Osteoblast (primary cell): Measurements from ENCODE around the gene CD79A. TPM values are rescaled to one million over a fixed set of nuclear protein-coding genes. Genes with fewer than 3 reads are reported as not detected.

ENCODE experiments used
- DNase-seq: peaks from one replicate; pipeline ENCODE4 v3.0.0; 2011; ENCODE audit warnings: low spot score, mixed read lengths; ENCODE audit not compliant: insufficient read length; ENCODE audit errors: missing footprints
- H2AFZ ChIP-seq: 2 replicates; pipeline ENCODE4 v1.6.0; 2011; ENCODE audit warnings: mild to moderate bottlenecking, low read length
- H3K27ac ChIP-seq: 2 replicates; pipeline ENCODE4 v1.5.1; 2011; ENCODE audit warnings: mild to moderate bottlenecking, low read depth, low read length, moderate library complexity
- H3K27me3 ChIP-seq: 2 replicates; pipeline ENCODE4 v1.6.0; 2012; ENCODE audit warnings: mild to moderate bottlenecking, control low read depth, inconsistent platforms, low read length, moderate library complexity; ENCODE audit not compliant: insufficient read depth
- H3K36me3 ChIP-seq: 2 replicates; pipeline ENCODE4 v1.5.1; 2011; ENCODE audit warnings: mild to moderate bottlenecking, low read length, control low read depth, moderate library complexity; ENCODE audit not compliant: insufficient read depth
- H3K4me1 ChIP-seq: 2 replicates; pipeline ENCODE4 v1.5.1; 2011; ENCODE audit warnings: mild to moderate bottlenecking, low read length, control low read depth, moderate library complexity; ENCODE audit not compliant: insufficient read depth
- H3K4me2 ChIP-seq: 2 replicates; pipeline ENCODE4 v1.6.0; 2011; ENCODE audit warnings: mild to moderate bottlenecking, low read length; ENCODE audit not compliant: insufficient read depth
- H3K4me3 ChIP-seq: fragments of 200-600 bp; sonication (generic); 3 replicates; pipeline ENCODE4 v1.5.1; 2012; ENCODE audit warnings: mild to moderate bottlenecking, low read length, inconsistent platforms; ENCODE audit not compliant: insufficient read depth
- H3K79me2 ChIP-seq: 2 replicates; pipeline ENCODE4 v1.6.0; 2012; ENCODE audit warnings: mild to moderate bottlenecking, low read length, control low read depth, inconsistent platforms; ENCODE audit not compliant: insufficient read depth
- H3K9me3 ChIP-seq: 2 replicates; pipeline ENCODE4 v1.5.1; 2011; ENCODE audit warnings: low read depth, low read length, control low read depth
- H4K20me1 ChIP-seq: 2 replicates; pipeline ENCODE4 v1.6.0; 2012; ENCODE audit warnings: mild to moderate bottlenecking, low read length, control low read depth; ENCODE audit not compliant: insufficient read depth
- CTCF ChIP-seq: IDR thresholded peaks from 2 replicates; pipeline ENCODE4 v1.5.1; 2011; ENCODE audit warnings: mild to moderate bottlenecking, low read depth, low read length, moderate library complexity; ENCODE audit errors: extremely low read depth
- total RNA-seq: library from RNA; depleted of rRNA; stranded (reverse); fragments of >200 nt; gene quantifications from 2 replicates; pipeline ENCODE4 v1.2.3, GENCODE V29; 2012

CD79A gene
- total RNA-seq, 1 donor: 0.36 TPM

GRCh38 chr19:41877916-41878905 is 1.1 kb downstream of the CD79A start:
- Histone ChIP-seq H3K4me3 (no peak overlapping the region), H2AFZ (no peak overlapping the region), H3K27ac (no peak overlapping the region), H4K20me1 (no peaks in the 10 kb centered on the region), H3K4me2 (no peak overlapping the region), H3K27me3 (no peaks in the 10 kb centered on the region), H3K79me2 (no peaks in the 10 kb centered on the region), H3K9me3 (no peaks in the 10 kb centered on the region), H3K4me1 (no peaks in the 10 kb centered on the region), H3K36me3 (no peaks in the 10 kb centered on the region)
- TF ChIP-seq CTCF: no peak
- DNase-seq: peak; percentile 65

GRCh38 chr19:41879080-41879479 is 2.0 kb downstream of the CD79A start:
- DNase-seq: no peak
- Histone ChIP-seq H3K79me2 (no peaks in the 10 kb centered on the region), H2AFZ (no peak overlapping the region), H3K4me2 (no peak overlapping the region), H3K27me3 (no peaks in the 10 kb centered on the region), H3K4me1 (peaks cover 4% of the 10 kb centered on the region), H3K4me3 (no peak overlapping the region), H4K20me1 (no peaks in the 10 kb centered on the region), H3K36me3 (no peaks in the 10 kb centered on the region), H3K27ac (no peak overlapping the region), H3K9me3 (no peaks in the 10 kb centered on the region)
- TF ChIP-seq CTCF: no peak

- Histone ChIP-seq H4K20me1 (no peaks in the 10 kb centered on the region), H3K4me1 (peaks cover 8% of the 10 kb centered on the region)
- no peak for TF ChIP-seq CTCF
Observed at GRCh38 chr19:41879670-41880328, 2.7 kb downstream of the CD79A start.

GRCh38 chr19:41880329-41880708 is 3.2 kb downstream of the CD79A start:
- H2AFZ ChIP-seq: no peak overlapping the region
- peaks cover 11% of the 10 kb centered on the region for H3K79me2 ChIP-seq
- no peak overlapping the region for H3K4me3 ChIP-seq
- H3K4me2 ChIP-seq: no peak overlapping the region
- DNase-seq: peak; percentile 37
- no peaks in the 10 kb centered on the region for H3K9me3 ChIP-seq
- H3K36me3 ChIP-seq: no peaks in the 10 kb centered on the region
- TF ChIP-seq CTCF: no peak
- H3K27me3 ChIP-seq: no peaks in the 10 kb centered on the region
- H4K20me1 ChIP-seq: peaks cover 4% of the 10 kb centered on the region
- no peak overlapping the region for H3K27ac ChIP-seq
- peaks cover 12% of the 10 kb centered on the region for H3K4me1 ChIP-seq

More at GRCh38 chr19:41879670-41880328, 2.7 kb downstream of the CD79A start:
- Histone ChIP-seq H3K36me3 (no peaks in the 10 kb centered on the region), H3K9me3 (no peaks in the 10 kb centered on the region), H3K27me3 (no peaks in the 10 kb centered on the region), H3K27ac (no peak overlapping the region), H3K4me3 (no peak overlapping the region), H2AFZ (no peak overlapping the region), H3K4me2 (no peak overlapping the region), H3K79me2 (peaks cover 6% of the 10 kb centered on the region)
- peak; percentile 32 for DNase-seq
